ENCODE results near the gene MBP.

GRCh38 chr18:77089723-77090285 is 42.8 kb downstream of the MBP start:
- TF ChIP-seq TAF1 (IDR thresholded peaks at IDR 0.05; ENCODE audit: borderline replicate concordance, insufficient read depth, low read length) (no peak), REST (IDR thresholded peaks at IDR 0.05; ENCODE audit: insufficient read depth in 1 of 2, low read depth in 2 of 2, low read length in 2 of 2) (no peak), POLR2AphosphoS5 (IDR thresholded peaks at IDR 0.05; ENCODE audit: low read depth, low read length) (no peak), FOXP2 (optimal IDR thresholded peaks at IDR 0.05; ENCODE audit: borderline replicate concordance, extremely low read depth, extremely low read length, insufficient read depth) (no peak)

Measured in PFSK-1 (cell line).